SK-N-DZ (cell line): ENCODE measurements around the gene CARNS1.
"Not testable (repeated sequence)": the region's sequence is repeated elsewhere in the genome, so short reads cannot be mapped to it uniquely, and the experiment has no call there.

Source experiments
- DNase-seq: peaks from one replicate; pipeline ENCODE4 v3.0.0-alpha.2; 2015; ENCODE audit warnings: low spot score
- small RNA-seq, 2 experiments: library from RNA; depleted of rRNA; stranded (forward); fragments of <200 nt; gene quantifications; one replicate each; pipeline ENCODE3, GENCODE V24; 2014

The CARNS1 gene

DNA sequence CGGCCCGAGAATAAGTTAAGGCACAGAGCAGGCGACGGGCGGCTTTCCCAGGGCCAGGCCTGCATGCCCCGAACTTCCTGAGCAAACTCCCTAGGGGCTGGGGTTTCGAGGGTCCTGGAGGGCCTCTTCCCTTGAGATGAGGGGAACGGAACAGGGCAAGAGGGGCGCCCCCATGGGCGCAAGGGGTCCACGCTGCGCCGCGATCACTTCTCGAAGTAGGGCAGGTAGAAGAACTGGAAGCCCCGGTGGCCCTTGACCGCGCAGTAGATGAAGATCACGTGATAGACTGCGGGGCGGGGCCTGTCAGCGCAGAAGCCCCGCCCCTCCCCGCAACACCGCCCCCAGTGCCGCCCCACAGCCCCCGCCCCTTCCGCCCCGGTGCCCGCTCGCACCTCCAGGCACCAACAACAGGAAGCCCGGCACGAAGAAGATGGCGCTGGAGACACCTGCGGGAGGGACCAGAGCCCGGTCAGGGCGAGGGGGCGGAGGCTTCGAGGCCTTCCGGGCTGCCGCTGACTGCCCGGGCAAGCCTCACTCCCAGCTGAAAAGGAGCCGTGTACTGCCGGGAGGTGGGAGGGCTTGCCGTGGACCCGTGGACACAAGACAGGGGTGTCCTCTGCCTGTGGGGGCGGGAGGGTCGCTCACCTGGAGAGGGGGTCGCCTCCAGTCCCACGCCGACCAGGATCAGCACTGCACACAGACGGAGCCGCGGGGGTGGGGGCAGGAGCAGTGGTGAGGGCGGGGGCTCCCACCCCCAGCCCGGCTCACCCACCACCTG lies 49.1 kb downstream of the CARNS1 start:
- DNase-seq, result peak; percentile 67

DNA sequence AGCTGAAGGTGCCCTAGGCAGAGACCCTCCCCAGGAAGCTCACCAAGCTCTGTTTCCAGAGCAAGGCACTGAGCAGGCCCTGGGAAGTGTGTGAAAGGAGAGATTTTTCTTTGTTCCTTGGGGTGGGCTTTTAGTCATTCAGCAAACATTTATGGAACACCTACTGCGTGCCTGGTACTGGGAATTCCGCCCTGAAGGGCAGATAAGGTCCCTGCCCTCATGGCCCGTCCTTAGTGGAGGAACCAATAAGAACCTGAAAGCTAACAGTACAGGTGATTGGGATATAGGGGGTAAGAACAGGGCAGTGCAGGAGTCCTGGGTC lies 49.7 kb downstream of the CARNS1 start:
- no peak for DNase-seq

GRCh38 chr11:67465530-67465929 lies 50.1 kb downstream of the CARNS1 start:
- not testable (repeated sequence) for DNase-seq

DNA sequence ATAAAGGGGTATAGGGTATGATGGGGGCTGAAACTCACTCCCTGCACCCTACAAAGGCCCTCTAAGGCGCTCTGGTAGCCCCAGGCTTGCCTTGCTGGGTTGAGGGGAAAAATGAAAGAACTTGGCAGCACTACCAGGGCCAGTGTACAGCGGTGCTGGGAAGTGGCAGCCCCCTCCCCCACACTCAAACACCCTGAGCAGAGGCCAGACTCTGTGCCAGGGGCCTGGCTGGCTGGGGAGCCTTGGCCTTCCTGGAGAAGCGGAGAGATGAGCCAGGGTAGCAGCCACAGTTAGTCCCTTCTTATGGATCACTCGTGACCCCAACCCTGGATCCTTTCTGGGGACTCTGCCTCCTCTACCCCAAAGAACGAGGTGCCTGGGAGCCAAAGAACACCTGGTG lies 50.9 kb downstream of the CARNS1 start:
- DNase-seq, result no peak

DNA sequence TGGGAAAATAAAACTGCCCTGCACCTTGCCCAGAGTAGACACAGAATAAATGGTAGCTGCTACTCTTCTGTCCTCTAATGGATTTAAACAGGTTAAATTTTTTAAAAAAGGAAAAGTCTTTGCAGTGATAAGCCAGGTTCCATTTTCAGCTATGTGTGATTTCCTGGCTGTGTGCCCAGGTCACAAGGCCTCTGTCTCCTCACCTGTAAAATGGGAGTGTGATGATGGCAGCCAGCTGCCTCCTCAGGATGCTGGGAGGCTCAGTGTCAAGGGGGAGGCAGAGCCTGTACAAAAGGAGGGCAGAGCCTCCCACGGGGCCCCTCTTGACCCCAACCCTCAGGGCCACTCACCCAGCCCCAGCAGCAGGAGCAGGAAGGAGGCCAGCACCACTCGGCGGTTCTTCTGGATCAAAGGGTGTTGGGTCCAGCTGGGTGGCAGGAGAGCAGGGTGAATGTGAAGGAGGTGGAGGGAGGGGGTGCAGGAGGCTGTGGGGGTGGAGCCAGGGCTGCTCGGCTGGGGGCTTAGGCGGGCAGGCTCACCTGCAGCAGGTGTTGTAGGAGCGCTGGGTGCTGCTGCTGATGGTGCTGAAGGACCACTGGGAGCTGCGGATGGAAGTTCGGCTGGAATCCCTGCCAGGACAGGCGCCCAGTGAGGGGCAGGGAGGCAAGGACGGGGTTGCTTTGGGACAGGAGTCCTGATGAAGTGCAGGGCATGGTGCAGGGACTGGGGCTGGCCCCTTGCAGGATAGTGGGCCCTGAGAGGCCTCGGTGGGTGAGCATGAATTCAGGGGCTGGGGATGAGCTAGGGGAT lies 51.7 kb downstream of the CARNS1 start:
- no peak for DNase-seq

- no peak for DNase-seq
These were observed 52.6 kb downstream of the CARNS1 start for GRCh38 chr11:67468056-67468455.

DNA sequence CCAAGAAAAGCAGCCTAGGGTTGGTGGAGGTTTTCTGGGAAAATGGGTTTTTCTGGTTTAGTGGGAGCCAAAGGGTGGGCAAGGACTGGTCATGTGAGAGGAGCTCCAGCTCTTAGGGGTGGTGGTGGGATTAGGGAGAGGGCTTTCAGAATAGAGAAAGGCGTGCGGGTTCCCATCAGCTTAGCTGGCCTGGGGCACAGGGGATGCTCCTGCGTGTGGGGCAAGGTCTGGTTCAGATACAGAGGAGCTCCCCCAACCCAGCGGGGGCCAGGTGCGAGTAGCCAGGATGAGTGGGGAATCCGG lies 52.9 kb downstream of the CARNS1 start:
- DNase-seq, result no peak

DNA sequence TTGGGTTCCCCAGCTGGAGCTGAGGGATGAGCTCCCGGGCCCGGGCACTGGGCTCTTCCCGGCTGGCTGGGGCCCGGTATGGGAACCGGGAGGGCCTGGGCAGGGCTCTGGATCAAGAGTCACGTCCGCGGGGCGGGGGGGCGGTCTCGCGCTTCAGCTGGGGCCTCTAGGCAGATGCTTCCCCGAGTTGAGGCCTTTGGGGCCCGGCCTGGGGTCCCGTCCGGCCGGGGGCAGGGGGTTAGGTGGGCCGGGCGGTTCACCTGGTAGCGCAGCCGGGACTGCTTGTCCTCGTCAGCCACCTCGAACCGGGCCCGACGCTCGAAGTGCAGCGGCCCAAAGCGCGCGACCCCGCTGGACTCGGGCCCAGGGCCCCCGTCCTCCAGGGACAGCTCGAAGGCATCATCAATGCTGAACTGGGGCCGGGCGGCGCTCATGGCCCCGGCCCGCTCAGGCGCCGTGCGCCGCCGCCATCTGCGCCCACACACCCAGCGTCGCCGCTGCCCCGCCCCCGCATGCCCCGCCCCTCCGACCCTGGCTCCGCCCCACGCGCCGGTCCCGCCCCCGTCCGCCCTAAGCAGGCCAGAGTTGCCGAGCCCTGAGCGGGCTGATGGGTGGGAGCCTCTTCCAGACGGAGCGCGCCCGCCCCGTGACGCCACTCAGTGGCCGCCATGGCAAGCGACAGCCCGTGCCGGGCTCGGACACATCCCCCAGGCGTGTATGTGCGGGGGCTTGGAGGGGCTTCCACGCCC lies 53.5 kb downstream of the CARNS1 start, which contains the start of gene TMEM134:
Gene TMEM134 (minus strand): TSS at position 493 of the 749 bp plus-strand sequence. CDS start 59 bp downstream, at position 434.
- peak; percentile 90 for DNase-seq

GRCh38 chr11:67469508-67469811 lies 54.0 kb downstream of the CARNS1 start:
- DNase-seq, result no peak

- DNase-seq, result no peak
These were observed 55.0 kb downstream of the CARNS1 start for GRCh38 chr11:67470337-67471002.

GRCh38 chr11:67472882-67473281 lies 57.4 kb downstream of the CARNS1 start:
- DNase-seq, result no peak

Small RNAs within 50 kb of the gene (small RNA-seq; reads per million reads assigned to genes)
- 0 reads per million in 2 experiments for gene RNU6-1238P
